Activated CD4-positive, alpha-beta T cell treated with anti-CD3 and anti-CD28 coated beads for 24 hours (primary cell): Measurements from ENCODE around the gene EEF2K.

ENCODE experiments used
- DNase-seq, 2 donors: peaks; one replicate each; pipeline ENCODE4 v3.0.0-alpha.2; 2020; ENCODE audit warnings: low read depth in 2 of 2

Gene EEF2K

DNA sequence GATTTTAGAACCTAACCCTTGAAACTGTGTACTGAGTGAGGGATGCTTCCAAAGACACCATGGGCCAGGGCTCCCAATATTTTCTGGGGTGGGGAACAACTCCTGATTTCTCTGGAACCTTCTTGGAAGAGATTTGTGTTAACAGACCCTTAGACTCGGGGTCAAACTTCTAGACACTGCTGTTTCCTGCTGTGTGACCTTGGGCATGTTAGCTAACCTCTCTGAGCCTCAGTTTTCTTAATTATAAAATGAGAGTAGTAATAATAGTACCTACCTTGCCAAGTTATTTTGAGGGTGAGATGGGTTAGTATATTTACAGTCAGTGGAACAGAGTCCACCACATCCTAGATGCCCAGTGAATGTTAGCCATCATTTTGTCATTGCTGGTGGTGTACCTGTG lies 109.9 kb downstream of the EEF2K start:
- no peak for DNase-seq

DNA sequence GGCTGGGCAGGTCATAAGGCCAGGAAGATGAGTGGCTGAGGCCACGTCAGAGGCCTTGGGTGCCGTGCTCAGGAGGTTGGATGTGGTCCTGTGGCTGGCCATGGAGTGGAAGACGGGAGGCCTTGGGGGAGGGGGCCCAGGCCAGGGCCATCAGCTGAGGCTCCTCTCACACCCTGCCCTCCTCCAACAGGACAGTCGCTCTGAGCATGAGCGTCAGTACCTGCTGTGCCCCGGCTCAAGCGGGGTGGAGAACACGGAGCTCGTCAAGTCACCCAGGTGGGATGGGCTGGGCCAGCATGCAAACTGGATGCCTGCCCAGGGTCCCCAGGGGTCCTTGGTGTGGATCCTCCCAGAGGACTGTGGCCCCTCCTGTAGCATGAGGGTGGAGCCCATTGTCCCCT lies 110.3 kb downstream of the EEF2K start:
- DNase-seq, result no peak

DNA sequence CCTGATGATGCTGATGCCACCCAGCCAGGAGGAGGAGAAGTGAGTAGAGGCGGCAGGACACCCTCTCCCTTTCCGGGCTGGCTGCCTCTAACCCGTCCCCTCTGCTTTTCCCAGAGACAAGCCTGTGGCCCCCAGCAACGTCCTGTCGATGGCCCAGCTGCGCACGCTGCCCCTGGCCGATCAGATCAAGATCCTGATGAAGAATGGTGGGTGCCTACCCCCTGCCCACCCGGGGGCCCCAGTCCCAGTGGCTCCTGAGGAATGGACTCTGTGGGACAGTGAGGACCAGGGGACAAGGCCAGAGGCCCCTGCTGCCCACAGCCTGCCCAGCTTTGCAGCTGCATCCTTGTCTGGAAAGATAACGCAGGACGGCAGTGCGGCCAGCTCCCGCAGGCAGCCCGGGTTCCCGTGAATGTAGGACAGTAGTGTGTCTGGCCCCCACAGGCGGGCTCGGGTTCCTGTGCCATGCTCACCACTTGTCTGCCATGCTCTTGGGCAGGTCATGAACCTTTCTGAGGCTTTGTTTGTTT lies 111.0 kb downstream of the EEF2K start:
- no peak for DNase-seq

DNA sequence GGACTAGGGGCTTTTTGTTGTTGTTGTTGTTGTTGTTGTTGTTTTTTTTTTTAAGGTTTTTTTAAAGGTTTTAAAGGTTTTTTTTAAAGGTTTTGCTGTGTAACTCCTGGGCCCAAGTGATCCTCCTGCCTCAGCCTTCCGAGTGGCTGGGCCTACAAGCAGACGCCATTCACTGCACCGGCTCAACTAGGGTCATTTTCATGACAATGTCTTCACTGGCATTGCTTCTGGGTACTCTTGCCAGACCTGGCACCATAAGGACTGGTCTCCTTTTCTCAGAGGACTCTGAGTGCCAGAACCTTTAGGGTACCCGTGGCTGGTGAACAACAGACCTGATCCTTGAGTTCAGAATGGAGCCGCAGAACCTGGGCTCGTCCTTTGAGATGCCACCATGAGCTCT lies 111.5 kb downstream of the EEF2K start:
- no peak for DNase-seq

DNA sequence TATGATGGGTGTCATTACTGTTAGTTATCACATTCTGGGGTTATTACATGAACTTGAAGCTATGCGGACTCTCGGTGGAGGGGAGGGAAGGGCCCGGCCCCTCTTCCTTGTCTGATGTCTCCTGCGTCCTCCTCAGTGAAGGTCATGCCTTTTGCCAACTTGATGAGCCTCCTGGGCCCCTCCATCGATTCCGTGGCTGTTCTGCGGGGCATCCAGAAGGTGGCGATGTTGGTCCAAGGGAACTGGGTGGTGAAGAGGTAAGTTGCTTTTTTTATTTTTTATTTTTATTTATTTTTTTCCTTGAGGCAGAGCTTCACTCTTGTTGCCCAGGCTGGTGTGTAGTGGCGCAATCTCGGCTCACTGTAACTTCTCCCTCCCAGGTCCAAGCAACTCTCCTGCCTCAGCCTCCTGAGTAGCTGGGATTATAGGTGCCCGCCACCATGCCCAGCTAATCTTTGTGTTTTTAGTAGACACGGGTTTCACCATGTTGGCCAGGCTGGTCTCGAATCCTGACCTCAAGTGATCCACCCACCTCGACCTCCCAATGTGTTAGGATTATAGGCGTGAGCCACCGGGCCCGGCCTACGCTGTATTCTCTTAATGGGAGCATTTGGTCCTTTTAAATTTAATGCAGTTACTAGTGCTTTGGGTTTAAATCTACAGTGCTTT lies 112.7 kb downstream of the EEF2K start:
- peak; percentile 33 to 47 for DNase-seq

DNA sequence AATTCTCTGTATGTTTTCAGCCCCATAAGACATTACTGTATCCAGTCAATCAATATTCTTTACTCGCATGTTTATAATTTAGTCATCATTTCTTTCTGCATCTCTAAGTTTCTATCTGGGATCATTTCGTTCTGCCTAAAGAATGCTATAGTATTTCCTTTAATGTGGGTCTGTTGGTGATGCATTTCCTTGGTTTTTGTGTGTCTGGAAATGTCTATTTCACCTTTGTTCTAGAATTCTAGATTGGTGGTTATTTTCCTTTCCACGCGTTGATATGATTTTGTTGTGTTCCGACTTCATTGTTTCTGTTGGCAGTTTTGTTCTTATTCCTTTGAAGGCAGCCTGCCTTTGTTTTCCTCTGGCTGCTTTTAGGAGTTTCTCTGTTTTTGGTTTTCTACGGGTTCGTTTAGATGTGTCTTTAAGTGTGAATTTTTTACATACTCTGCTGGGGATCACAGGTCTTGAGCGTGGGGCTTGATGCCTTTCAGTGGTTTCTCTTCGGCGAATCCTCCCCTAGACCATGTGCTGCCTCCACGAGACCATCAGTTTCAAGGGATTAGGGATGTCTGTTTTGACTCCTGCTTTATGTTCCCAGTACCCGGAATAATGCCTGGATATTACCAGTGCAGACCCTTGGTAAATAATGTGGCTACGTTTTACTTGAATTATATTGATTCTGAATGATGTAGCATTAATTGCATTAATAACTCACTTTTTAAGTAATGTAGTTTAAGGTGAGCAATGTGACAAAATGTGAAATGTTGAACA lies 114.7 kb downstream of the EEF2K start:
- no peak for DNase-seq

DNA sequence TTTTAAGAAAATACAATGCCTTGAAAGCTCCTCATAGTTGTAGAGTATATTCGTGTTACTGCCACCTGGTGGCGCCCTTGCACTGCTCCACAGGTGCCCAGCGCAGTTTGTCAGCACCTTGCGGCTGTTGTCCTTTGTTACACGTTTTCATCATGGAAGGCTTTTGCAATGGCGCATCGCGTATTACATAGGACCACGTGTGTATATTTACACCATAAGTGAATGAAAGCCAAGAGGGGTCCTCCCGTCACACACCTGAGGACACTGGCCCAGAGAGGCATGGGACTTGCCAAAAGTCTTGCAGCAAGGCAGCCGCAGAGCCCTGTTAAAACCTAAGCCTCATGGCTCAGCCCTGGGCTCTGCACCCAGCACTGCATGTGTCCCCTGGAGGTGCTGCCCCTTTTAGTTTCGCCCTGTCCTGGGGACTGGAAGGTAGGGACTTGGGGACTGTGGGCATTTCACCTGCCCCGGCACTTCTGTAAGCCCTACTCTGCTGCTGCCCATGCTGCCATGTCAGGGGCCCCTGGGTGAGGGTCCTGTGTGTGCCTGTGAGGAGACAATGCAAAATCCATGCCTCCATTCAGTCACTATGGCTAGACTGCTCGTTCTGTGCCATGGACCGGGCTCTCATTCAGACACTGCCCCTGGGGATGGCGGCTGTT lies 115.4 kb downstream of the EEF2K start:
- peak; percentile 43 to 47 for DNase-seq

DNA sequence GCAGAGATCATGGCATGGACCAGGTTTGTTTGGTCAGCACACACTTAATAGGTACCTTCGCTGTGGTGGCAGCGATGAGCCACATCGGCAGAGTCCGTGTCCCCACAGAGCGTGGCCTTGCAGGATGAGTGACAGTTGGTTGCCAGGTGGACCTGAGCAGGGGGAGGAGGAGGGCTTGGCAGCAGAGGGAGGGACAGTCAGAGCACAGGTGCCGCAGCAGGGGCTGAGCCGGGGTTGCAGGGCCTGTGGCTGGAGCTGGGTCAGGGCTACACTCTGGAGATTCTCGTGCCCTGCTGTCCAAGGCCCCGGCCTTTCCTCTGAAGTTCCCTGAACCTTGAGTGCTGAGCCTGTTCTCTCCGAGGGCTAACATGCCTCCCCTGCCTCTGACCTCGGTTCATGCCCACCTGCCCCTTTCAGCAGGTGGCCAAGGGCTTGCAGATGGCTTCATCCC lies 116.0 kb downstream of the EEF2K start:
- DNase-seq, result no peak

DNA sequence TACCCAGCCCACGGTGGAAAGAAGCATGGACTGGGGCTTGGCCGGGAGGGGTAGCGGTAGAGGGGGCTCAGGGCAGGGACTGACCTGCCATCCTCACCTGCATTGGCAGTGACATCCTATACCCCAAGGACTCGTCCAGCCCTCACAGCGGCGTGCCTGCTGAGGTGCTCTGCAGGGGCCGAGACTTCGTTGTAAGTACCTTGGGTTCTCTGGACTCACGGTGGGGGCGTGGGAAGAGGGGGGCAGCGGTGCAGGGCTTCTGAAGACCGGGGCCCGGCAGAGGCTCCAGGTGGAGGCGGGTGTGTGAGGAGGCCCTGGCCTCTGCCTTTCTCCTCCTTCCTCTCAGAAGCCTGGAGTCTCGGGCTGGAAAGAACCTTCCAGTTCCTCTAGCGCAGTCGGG lies 116.7 kb downstream of the EEF2K start:
- DNase-seq, result no peak

DNA sequence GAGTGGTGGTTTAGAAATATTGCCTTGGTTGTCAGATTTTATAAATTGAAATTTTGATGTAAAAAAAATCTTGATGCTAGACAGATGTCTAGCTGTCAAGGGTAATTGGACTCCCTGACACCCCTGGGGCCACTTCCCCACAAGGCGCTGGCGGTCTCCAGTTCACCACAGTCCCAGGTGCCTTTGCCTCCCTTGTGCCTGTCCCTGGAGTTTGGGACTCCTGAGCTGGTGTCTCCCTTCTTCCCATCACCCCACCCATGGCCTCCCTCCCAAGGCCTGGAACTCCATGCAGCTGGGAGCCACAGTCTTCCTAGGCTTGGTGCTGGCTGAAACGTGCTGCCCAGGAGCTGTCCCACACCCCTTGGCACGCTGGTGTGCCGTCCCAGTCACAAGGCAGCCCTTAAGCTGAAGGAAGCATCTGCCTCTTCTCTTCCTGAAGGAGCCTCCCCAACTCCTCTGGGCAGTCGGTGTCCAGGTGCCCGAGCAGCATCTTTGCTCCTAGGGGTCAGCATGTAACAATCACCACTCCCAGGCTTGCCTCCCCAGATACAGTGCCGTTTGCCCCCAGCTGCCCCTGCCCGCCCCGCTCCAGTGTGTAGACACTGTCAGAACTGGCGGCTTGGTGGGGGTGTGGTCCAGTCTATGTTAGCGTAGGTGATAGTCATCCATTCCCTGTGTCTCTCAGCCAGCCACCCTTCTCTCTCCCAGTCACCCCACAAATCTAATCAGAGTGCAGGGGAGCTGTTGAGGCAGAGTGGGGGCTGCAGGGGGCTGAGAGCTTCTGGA lies 117.3 kb downstream of the EEF2K start:
- no peak for DNase-seq

DNA sequence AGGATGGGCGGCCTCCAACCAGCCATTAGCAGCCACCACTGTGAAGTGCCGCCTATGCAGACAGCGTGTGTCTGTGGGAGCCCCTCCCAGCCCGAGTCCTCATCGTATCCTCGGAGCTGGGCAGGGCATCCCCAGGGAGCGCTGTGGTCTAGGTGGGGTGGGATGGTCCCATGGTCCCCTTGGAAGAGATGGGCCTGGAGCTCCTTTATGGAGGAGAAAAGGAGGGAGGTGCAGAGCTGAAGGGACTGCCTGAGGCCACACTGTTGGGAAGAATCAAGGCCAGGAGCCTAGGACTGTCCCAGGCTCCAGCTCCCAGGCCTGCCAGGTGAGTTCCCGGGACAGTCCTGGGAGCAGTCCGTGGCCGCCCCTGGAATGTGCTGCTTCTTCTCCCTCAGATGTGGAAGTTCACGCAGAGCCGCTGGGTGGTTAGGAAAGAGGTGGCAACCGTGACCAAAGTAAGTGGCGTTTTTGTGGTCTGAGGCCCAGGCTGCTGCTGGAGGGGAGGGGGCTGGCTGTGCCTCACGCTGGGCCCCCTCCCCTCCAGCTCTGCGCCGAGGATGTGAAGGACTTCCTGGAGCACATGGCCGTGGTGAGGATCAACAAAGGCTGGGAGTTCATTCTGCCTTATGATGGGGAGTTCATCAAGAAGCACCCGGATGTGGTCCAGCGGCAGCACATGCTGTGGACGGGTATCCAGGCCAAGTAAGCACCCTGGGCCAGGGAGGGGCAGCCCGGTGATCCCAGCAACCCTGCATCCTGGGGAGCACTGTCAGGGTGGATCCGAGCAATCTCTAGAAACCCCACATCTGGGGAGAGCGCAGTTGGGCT lies 118.1 kb downstream of the EEF2K start:
- DNase-seq, result no peak

DNA sequence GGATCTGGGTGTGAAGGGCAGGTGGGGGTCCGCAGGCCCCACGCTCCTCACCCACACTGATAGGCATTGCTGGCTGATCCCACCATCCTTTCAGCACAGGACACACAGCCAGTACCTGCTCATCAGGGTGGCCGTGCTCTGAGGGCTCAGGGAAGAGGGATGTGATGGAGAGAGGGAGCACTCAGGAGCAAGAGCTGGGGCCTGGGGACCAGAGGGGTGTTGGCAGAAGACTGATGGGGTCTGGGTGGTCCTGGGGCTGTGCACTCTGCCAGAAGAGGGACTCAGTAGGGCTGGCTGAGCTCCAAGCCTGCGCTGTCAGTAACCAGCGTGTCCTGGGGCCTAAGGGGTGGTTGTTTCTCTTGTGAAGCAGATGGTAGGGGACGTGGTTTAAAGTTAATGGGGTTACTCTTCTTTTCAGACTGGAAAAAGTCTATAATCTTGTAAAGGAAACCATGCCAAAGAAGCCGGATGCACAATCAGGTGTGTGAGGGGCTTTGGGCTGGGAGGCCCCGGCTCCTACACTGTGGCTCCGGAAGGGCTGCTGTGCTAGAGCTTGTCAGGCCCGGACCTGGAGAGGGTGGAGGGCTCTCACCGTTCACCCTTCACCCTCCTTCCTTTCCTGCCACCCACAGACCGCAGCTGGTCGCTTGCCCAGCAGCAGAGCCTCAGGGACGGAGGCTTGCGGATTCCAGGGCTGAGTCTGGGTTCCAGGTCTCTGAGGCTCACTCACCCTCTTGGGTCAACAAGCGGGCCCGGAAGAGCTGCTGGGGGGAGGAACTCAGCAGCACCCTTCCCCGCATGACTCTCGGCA lies 118.9 kb downstream of the EEF2K start:
- no peak for DNase-seq

DNA sequence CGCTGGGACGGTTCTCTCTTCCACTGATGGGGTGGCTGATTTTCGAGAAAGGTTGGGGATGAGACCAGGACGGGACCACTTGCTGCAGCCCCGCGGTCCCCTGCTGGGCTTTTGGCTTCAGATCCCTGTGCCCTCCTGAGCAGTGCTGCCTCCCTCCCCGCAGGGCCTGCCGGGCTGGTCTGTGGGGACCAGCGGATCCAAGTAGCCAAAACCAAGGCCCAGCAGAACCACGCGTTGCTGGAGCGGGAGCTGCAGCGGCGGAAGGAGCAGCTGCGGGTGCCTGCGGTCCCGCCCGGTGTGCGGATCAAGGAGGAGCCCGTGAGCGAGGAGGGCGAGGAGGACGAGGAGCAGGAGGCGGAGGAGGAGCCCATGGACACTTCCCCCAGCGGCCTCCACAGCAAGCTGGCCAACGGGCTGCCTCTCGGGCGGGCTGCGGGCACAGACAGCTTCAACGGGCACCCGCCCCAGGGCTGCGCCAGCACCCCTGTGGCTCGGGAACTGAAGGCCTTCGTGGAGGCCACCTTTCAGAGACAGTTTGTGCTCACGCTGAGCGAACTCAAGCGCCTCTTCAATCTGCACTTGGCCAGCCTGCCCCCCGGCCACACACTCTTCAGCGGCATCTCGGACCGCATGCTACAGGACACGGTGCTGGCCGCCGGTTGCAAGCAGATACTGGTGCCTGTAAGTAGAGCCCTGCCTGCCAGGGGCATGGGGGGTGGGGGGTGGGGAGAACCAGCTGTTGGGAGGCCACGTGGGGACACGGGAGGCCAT lies 119.7 kb downstream of the EEF2K start:
- no peak for DNase-seq

DNA sequence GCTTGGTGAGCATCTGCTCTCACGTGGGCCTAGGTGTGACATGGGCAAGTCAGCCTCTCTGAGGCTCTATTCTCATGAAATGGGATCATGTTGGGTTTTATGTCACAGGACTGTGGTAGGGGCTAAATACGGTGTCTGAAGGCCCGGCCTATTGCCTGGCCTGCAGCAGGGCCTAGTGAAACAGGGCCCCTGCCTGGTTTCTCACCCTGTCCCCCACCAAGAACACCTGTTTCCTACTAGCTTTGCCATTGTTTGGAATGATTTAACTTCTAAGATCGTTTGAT lies 120.2 kb downstream of the EEF2K start:
- DNase-seq, result no peak

DNA sequence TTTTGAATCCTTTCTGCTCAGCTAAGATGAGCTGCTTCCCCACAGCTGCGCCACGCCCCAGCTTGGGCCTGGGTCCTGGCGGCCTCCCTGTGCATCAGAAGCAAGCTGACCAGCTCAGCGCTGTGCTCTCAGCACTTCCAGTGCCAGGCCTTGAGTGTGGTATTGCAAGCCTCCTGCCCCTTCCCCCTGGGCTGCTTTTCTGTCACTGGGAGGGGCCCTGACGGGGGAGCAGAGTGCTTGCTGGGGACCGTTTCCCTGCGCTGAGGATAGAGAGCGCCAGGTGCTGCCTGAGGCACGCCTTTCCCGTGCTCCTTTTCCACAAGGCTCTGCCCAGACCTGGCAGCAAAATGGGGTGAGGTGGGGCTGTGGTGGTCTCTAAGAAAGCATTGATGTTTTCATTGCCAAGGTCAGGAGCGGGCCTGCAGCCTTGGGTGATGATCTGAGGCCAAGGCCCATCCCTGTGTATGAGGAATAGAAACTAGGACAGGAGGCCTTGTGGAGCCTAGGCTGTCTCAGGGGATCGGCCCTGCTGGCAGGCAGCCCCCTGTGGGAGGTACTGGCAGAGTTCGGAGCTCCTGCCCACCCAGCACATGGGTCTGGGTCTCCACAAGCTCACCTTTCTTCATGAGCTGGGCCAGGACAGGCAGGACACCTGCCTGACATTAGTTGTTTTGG lies 120.8 kb downstream of the EEF2K start:
- no peak for DNase-seq

DNA sequence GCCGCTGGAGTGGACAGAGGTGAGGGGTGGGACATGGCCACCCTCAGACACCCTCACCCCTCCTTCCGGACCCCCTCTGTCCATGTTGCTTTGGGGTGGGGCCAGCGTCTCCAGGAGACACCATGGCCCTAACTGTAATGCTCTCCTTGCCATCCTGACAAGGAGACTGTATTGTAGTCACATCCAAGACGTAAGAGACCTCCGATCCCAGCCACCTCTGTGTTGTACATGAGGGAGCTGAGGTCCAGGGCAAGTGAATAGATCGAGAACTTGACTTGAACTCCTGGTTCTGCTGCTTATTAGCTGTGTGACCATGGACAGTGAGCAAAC lies 121.3 kb downstream of the EEF2K start:
- DNase-seq, result no peak

DNA sequence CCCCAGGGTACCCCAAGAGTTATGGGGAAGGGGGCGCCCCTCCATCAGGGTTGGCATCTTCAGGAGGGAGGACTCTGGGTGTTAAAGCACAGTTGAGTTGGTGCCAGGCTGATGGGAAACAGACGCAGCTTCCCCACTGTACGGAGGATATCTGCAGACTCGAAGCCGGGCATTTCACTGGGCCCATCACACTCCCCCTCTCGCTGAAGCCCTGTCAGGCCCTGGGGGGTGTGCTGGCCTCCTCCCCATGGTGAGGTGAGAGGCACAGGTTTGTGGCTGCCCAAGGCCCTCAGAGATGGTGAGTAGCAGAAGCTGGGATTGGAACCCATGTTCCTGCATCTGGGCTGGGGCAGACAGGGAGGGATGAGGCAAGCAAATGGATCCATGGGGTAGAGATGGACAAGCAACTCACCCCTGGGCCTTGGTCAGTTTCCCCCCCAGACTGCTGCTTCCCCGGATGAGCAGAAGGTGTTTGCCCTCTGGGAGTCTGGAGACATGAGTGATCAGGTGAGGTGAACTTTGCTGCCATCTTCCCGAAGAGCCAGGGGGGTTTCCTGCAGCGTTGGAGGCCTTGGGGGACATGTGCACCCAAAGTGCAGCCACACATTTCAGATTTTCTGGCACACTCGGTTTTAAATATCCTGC lies 122.1 kb downstream of the EEF2K start:
- DNase-seq, result no peak

DNA sequence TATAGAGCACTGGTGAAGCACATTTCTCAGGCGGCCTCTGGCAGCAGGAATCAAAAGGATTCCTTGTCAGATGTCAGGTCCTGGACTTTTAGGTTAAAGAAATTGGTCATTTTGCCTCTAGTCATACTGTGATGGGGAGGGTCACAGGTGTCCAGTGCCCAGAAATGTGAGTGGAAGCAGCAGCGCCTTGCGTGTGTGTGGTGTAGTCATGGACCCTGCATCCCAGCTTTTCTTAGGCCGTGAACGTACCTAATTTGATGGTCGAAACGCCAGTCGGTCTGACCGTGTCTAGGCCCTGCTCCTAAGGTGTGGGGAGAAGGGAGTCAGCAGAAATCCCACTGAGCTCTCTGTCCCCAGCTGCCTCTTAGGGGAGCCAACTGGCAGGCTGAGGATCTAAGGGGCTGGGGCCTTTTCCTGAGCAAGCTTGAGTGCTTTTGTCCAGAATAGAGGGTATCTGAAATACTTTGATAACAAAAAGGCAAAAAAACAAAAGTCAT lies 123.2 kb downstream of the EEF2K start:
- no peak for DNase-seq
